OCI-LY7 (cell line): ENCODE results near the gene SPOP.

Experiments
- CTCF ChIP-seq: fragments of 200-600 bp; sonication (generic); conservative IDR thresholded peaks from 2 replicates; pipeline ENCODE4 v1.5.1; 2014; ENCODE audit warnings: mild to moderate bottlenecking, antibody characterized with exemption, low read length, moderate library complexity, mixed read lengths
- EZH2phosphoT487 ChIP-seq: fragments of 200-600 bp; sonication (generic); IDR thresholded peaks from 2 replicates; pipeline ENCODE4 v1.6.1; 2018; ENCODE audit warnings: low read depth, borderline replicate concordance, mild to moderate bottlenecking, mixed run types, antibody characterized with exemption, low read length, moderate library complexity, mixed read lengths

GRCh38 chr17:49632201-49632600 is 45.7 kb downstream of the SPOP start:
- TF ChIP-seq CTCF (no peak), EZH2phosphoT487 (no peak)
